ENCODE measurements around the gene DUSP8. TPM values are rescaled to one million over a fixed set of nuclear protein-coding genes. Genes with fewer than 3 reads are reported as not detected.

Gene DUSP8
- polyA plus RNA-seq, 1 donor from 2014 or later: 1.2 TPM

GRCh38 chr11:1530686-1531448 is 41.2 kb downstream of the DUSP8 start:
- Mint-ChIP-seq H3K36me3 (peaks cover 1% of the 10 kb centered on the region), H3K4me1 (peaks cover 10 to 15% (median 14%) of the 10 kb centered on the region in 3 donors), H3K4me3 (peak overlapping the region in 1 of 4 donors; percentile 26), H3K27me3 (no peaks in the 10 kb centered on the region), H3K9me3 (no peaks in the 10 kb centered on the region), H3K27ac (peak overlapping the region in 1 of 3 donors; percentile 51)

DNA sequence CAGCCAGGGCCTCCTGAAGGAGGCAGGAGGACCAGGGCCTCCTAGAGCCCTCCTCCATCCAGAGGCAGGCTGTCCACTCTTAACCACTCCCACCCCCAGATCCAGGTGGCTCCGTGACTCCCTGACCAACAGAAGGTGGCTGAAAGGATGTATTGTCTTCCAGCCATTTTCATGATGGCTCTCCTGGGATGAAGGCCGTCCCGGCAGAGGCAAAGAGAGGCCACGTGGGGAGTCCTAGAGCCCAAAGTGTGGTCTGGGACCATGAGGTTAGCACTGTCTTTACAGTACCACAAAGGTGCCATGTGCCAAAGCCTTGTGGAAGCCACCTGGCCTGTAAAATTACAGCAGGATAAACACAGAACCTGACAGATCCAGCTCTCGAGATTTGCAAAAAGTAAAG is 42.3 kb downstream of the DUSP8 start:
- Mint-ChIP-seq H3K27ac (no peak overlapping the region), H3K36me3 (peaks cover 1% of the 10 kb centered on the region), H3K9me3 (no peaks in the 10 kb centered on the region), H3K4me3 (no peak overlapping the region), H3K27me3 (no peaks in the 10 kb centered on the region), H3K4me1 (peaks cover 10% of the 10 kb centered on the region in 3 donors)

GRCh38 chr11:1529286-1529685 is 42.8 kb downstream of the DUSP8 start:
- Mint-ChIP-seq H3K36me3 (peaks cover 1% of the 10 kb centered on the region), H3K9me3 (no peaks in the 10 kb centered on the region), H3K27me3 (no peaks in the 10 kb centered on the region), H3K27ac (peak overlapping the region in 1 of 3 donors; percentile 71), H3K4me1 (peaks cover 8 to 10% (median 10%) of the 10 kb centered on the region in 3 donors), H3K4me3 (no peak overlapping the region)

DNA sequence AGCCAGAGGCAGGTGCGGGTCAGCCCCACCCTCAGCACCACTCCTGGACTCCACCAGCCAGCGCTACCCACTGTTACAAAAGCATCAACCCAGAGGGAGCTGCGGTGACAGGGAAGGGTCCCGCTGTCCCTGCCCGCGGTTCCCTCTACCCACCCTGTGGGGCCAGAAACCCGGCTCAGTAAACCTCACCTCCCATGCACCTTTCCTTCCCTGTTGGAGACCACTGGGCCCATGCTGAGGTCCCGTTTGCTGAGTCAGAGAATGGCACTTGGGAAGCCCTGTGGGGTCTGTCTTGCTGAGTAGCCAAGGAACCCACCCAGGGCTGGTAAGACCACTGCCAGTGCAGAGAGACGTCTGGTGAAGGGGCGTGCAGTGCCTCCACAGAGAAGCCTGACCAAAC is 43.4 kb downstream of the DUSP8 start:
- Mint-ChIP-seq H3K4me1 (peaks cover 12 to 16% (median 12%) of the 10 kb centered on the region in 3 donors), H3K9me3 (no peaks in the 10 kb centered on the region), H3K27me3 (no peaks in the 10 kb centered on the region), H3K36me3 (peaks cover 1% of the 10 kb centered on the region), H3K4me3 (no peak overlapping the region), H3K27ac (peak overlapping the region in 1 of 3 donors; percentile 71)

DNA sequence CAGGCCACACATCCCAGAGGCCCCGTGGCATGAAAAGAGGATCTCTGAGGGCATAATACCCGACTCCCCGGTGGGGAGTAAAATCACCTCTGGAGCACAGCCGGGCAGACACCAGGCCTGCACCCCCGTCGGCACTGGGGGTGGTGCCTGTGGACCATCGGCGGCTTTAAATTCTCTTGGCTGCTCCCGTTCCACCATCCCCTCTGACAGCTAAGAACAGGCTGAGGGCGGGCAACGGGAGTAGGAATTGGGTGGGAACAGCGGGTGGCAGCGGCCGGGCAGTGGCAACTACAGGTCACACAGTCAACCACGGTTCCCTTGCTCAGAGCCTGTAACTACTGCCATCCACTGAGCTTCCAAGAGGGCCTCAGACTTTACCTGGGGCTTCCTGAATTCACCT is 45.3 kb downstream of the DUSP8 start:
- Mint-ChIP-seq H3K36me3 (peaks cover 4% of the 10 kb centered on the region), H3K27me3 (no peaks in the 10 kb centered on the region), H3K9me3 (no peaks in the 10 kb centered on the region), H3K4me1 (peaks cover 20 to 32% (median 27%) of the 10 kb centered on the region in 3 donors), H3K27ac (no peak overlapping the region), H3K4me3 (no peak overlapping the region)

DNA sequence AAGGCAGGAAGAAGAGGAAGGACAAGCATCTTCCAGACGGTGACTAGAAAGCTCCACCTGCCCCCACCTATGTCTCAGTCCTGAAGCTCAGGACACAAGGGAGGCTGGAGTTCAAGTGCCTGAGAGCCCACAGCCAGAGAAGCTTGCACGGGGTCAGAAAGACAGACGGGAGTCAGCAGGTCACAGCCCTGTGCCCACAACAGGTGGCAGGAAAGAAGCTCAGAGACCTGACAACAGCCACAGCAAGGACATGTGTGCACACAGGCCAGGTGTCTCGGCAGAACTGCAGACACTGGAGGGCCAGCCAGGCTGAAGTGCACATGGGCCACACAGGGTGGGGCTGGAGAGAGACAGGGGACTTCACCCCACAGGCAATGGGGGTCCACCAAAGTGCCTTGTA is 48.3 kb downstream of the DUSP8 start:
- H3K27ac Mint-ChIP-seq: peak overlapping the region; percentile 46 to 91 (median 54)
- H3K9me3 Mint-ChIP-seq: no peaks in the 10 kb centered on the region
- peaks cover 27 to 45% (median 38%) of the 10 kb centered on the region in 3 donors for H3K4me1 Mint-ChIP-seq
- H3K36me3 Mint-ChIP-seq: peaks cover 4% of the 10 kb centered on the region
- peak overlapping the region in 1 of 4 donors; percentile 41 for H3K4me3 Mint-ChIP-seq
- no peaks in the 10 kb centered on the region for H3K27me3 Mint-ChIP-seq

GRCh38 chr11:1523077-1523476 is 49.0 kb downstream of the DUSP8 start:
- Mint-ChIP-seq H3K9me3 (no peaks in the 10 kb centered on the region), H3K27me3 (no peaks in the 10 kb centered on the region), H3K36me3 (peaks cover 3% of the 10 kb centered on the region), H3K4me3 (peak overlapping the region in 1 of 4 donors; percentile 3), H3K4me1 (peaks cover 27 to 46% (median 36%) of the 10 kb centered on the region in 3 donors), H3K27ac (peak overlapping the region in 2 of 3 donors; percentile 54 to 91)

GRCh38 chr11:1522081-1522424 is 50.0 kb downstream of the DUSP8 start:
- Mint-ChIP-seq H3K4me1 (peaks cover 27 to 49% (median 36%) of the 10 kb centered on the region in 3 donors), H3K27me3 (no peaks in the 10 kb centered on the region), H3K27ac (peak overlapping the region; percentile 62 to 96 (median 88)), H3K36me3 (peaks cover 4% of the 10 kb centered on the region), H3K9me3 (no peaks in the 10 kb centered on the region), H3K4me3 (peak overlapping the region; percentile 10 to 93 (median 54))

- Mint-ChIP-seq H3K9me3 (no peaks in the 10 kb centered on the region), H3K36me3 (peaks cover 4% of the 10 kb centered on the region), H3K4me3 (peak overlapping the region; percentile 10 to 93 (median 58)), H3K27me3 (peaks cover under 1% of the 10 kb centered on the region), H3K27ac (peak overlapping the region; percentile 62 to 96 (median 88)), H3K4me1 (peaks cover 27 to 51% (median 39%) of the 10 kb centered on the region in 3 donors)
These were observed 50.5 kb downstream of the DUSP8 start for GRCh38 chr11:1521382-1522080.

DNA sequence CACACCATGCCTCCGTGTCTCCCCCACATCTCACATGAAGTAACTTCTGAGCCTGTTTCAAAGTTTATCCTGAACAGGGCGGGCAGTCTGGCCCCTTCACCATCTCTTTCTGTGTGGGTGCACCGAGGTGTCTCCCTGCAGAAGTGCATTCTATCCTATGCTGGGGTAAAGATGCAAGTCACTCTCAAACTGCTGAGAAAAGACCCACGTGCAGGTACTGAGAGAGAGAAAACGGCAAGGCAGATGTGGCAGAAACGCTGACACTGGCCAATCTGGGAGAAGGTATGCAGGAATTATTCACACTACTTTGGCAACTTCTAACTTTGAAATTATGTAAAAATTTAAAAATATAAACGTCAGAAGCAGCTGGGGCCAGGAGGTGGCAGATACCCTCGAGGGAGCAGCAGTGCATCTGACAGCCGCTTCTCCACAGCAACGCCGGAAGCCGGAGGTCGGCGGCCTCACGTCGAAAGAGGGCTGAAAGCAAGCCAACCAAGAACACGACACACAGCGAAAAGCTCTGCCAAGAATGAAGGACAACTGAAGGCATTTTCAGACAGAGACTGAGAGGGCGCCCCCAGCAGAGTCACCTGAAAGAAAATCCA is 51.3 kb downstream of the DUSP8 start:
- peaks cover 2% of the 10 kb centered on the region for H3K27me3 Mint-ChIP-seq
- peaks cover 4% of the 10 kb centered on the region for H3K36me3 Mint-ChIP-seq
- peak overlapping the region in 3 of 4 donors; percentile 10 to 93 (median 52) for H3K4me3 Mint-ChIP-seq
- H3K9me3 Mint-ChIP-seq: no peaks in the 10 kb centered on the region
- H3K4me1 Mint-ChIP-seq: peaks cover 29 to 54% (median 45%) of the 10 kb centered on the region in 3 donors
- peak overlapping the region; percentile 62 to 96 (median 85) for H3K27ac Mint-ChIP-seq

- Mint-ChIP-seq H3K4me3 (peak overlapping the region in 3 of 4 donors; percentile 10 to 39 (median 12)), H3K9me3 (no peaks in the 10 kb centered on the region), H3K4me1 (peaks cover 29 to 57% (median 45%) of the 10 kb centered on the region in 3 donors), H3K27me3 (peaks cover 2% of the 10 kb centered on the region), H3K27ac (peak overlapping the region in 1 of 3 donors; percentile 96), H3K36me3 (peaks cover 4% of the 10 kb centered on the region)
These were observed 51.8 kb downstream of the DUSP8 start for GRCh38 chr11:1520209-1520662.

DNA sequence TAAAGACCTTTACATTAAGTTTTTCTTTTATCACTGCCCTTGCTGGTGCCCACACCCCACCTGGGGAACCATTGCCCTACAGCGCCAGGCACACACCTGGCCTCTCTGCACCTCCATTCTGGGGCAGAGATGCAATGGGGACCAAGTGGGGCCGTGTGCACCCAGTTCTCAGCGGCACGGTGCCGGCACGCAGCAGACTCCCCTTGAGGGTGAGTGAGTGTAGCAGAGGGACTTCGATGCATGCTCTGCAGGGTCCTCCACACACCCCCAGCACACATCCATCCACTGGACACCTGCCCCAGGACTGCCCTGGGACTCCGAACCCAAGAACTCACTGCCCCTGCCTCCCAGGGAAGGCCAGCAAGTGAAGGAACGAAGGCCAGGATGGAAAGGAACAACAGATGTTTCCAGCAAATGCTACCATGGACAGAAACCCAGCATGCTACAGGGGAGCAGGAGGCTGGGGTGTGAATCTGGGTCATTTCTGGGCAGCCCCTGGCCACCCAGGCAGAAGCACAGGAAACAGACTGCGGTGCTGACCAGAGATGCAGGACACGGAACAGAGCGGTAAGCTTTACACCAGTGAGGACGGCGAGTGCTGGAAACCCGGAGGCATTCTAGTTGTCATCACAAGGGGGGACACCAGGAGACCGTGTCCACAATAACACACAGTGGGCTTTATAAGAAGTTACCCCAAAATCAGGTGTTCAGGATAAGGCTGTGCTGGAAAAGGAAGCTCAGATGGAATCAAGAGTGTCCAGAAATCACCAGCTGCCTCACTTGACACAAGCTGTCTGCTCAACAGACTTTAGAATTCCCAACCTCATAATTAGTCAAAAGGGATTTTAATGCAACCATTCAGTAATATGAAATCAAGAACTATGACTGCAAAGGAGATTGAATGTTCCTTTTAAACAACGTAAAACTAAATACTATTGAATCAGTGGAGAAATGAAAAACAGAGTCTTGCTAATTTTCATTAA is 52.8 kb downstream of the DUSP8 start:
- Mint-ChIP-seq H3K27me3 (peaks cover 2% of the 10 kb centered on the region), H3K9me3 (no peaks in the 10 kb centered on the region), H3K4me3 (no peak overlapping the region), H3K36me3 (peaks cover 4% of the 10 kb centered on the region), H3K4me1 (peaks cover 29 to 58% (median 45%) of the 10 kb centered on the region in 3 donors), H3K27ac (no peak overlapping the region)

GRCh38 chr11:1518301-1518700 is 53.8 kb downstream of the DUSP8 start:
- Mint-ChIP-seq H3K9me3 (no peaks in the 10 kb centered on the region), H3K27me3 (peaks cover 2% of the 10 kb centered on the region), H3K27ac (no peak overlapping the region), H3K36me3 (peaks cover 4% of the 10 kb centered on the region), H3K4me1 (peaks cover 27 to 53% (median 38%) of the 10 kb centered on the region in 3 donors), H3K4me3 (no peak overlapping the region)

Data from IgD-negative memory B cell (primary cell).